IMR-90 (cell line): ENCODE results near the gene ITPR2. TPM values are rescaled to one million over a fixed set of nuclear protein-coding genes. Genes with fewer than 3 reads are reported as not detected.

Experiments used
- ATAC-seq: fragments of 200-7000 bp; cut with Tn5 transposase; 2 replicates; pipeline ENCODE4 v1.9.1; 2020; ENCODE audit warnings: low read depth, mild to moderate bottlenecking, moderate library complexity
- BruUV-seq: library from RNA; stranded (reverse); fragments of 400-500 nt; replicated peaks from 2 replicates; lab custom pipeline; 2021; lab: Mats Ljungman, UMichigan
- CTCF ChIA-PET: fragments of 300-600 bp; formaldehyde crosslinking; extraction: SDS; loops from one replicate; lab custom pipeline; 2021; ENCODE audit warnings: antibody characterized with exemption; lab: Yijun Ruan, JAX
- POLR2A ChIA-PET: fragments of 300-600 bp; sonication (Branson Sonifier 250); formaldehyde crosslinking; loops from one replicate; lab custom pipeline; 2022; ENCODE audit warnings: antibody characterized with exemption; ENCODE audit not compliant: unreplicated experiment; lab: Charles Lee
- DNase-seq: peaks from one replicate; pipeline ENCODE4 v3.0.0; 2013
- H2AFZ ChIP-seq: replicated peaks from 2 replicates; pipeline ENCODE3; 2013; ENCODE audit warnings: low read length, mild to moderate bottlenecking; ENCODE audit not compliant: poor library complexity
- H2AK5ac ChIP-seq: 2 replicates; pipeline ENCODE4 v1.6.1; 2013; ENCODE audit warnings: low read depth, low read length, inconsistent platforms
- H2AK9ac ChIP-seq: replicated peaks from 2 replicates; pipeline ENCODE3; 2013; ENCODE audit warnings: mild to moderate bottlenecking, low read depth, low read length, moderate library complexity; ENCODE audit not compliant: poor library complexity
- H2BK120ac ChIP-seq: 2 replicates; pipeline ENCODE4 v1.6.1; 2013; ENCODE audit warnings: low read depth, low read length, inconsistent platforms
- H2BK15ac ChIP-seq: 3 replicates; pipeline ENCODE4 v1.6.1; 2013; ENCODE audit warnings: low read depth, low read length, inconsistent platforms
- H2BK20ac ChIP-seq: 2 replicates; pipeline ENCODE4 v1.6.1; 2013; ENCODE audit warnings: low read depth, mild to moderate bottlenecking, inconsistent platforms, low read length, moderate library complexity
- H2BK5ac ChIP-seq: 2 replicates; pipeline ENCODE4 v1.6.1; 2013; ENCODE audit warnings: mild to moderate bottlenecking, low read depth, low read length, inconsistent platforms; ENCODE audit not compliant: poor library complexity, severe bottlenecking
- H3K14ac ChIP-seq: replicated peaks from 2 replicates; pipeline ENCODE4 v1.6.1; 2013; ENCODE audit warnings: low read depth, low read length, inconsistent platforms
- H3K18ac ChIP-seq: 2 replicates; pipeline ENCODE4 v1.6.1; 2013; ENCODE audit warnings: low read depth, low read length, control low read depth
- H3K23ac ChIP-seq: 2 replicates; pipeline ENCODE4 v1.6.1; 2013; ENCODE audit warnings: low read depth, low read length, inconsistent platforms
- H3K27ac ChIP-seq: 2 replicates; pipeline ENCODE4 v1.5.1; 2013; ENCODE audit warnings: mild to moderate bottlenecking, control low read depth, low read length; ENCODE audit not compliant: insufficient read depth
- H3K27me3 ChIP-seq: 2 replicates; pipeline ENCODE4 v1.6.1; 2013; ENCODE audit warnings: low read length; ENCODE audit not compliant: control insufficient read depth, insufficient read depth
- H3K36me3 ChIP-seq: 2 replicates; pipeline ENCODE4 v1.6.1; 2013; ENCODE audit warnings: low read length, mixed read lengths; ENCODE audit not compliant: control insufficient read depth, insufficient read depth
- H3K4ac ChIP-seq: 2 replicates; pipeline ENCODE4 v1.6.1; 2013; ENCODE audit warnings: low read depth, low read length, inconsistent platforms
- H3K4me1 ChIP-seq: 2 replicates; pipeline ENCODE4 v1.6.1; 2013; ENCODE audit warnings: low read length, mixed read lengths; ENCODE audit not compliant: control insufficient read depth, insufficient read depth
- H3K4me2 ChIP-seq: 2 replicates; pipeline ENCODE4 v1.6.1; 2013; ENCODE audit warnings: low read depth, mild to moderate bottlenecking, control low read depth, low read length, moderate library complexity
- H3K4me3 ChIP-seq: 2 replicates; pipeline ENCODE4 v1.5.1; 2013; ENCODE audit warnings: low read depth, mild to moderate bottlenecking, control low read depth, low read length, moderate library complexity; ENCODE audit not compliant: insufficient read depth
- H3K56ac ChIP-seq: 2 replicates; pipeline ENCODE4 v1.6.1; 2013; ENCODE audit warnings: low read length, inconsistent platforms; ENCODE audit not compliant: insufficient read depth; ENCODE audit errors: extremely low read depth
- H3K79me1 ChIP-seq, 2 experiments: 2 replicates each; pipeline ENCODE4 v1.6.1; 2013; ENCODE audit warnings: low read length in 2 of 2, inconsistent platforms in 1 of 2, low read depth in 1 of 2
- H3K9ac ChIP-seq: 2 replicates; pipeline ENCODE4 v1.6.1; 2013; ENCODE audit warnings: low read depth, low read length, control low read depth
- H3K9me1 ChIP-seq: 2 replicates; pipeline ENCODE4 v1.6.1; 2013; ENCODE audit warnings: low read length, inconsistent platforms; ENCODE audit not compliant: insufficient read depth
- H3K9me3 ChIP-seq: 2 replicates; pipeline ENCODE4 v1.6.1; 2013; ENCODE audit warnings: low read length; ENCODE audit not compliant: control insufficient read depth, insufficient read depth
- H4K20me1 ChIP-seq: 2 replicates; pipeline ENCODE4 v1.6.1; 2013; ENCODE audit warnings: low read length, inconsistent platforms; ENCODE audit not compliant: insufficient read depth
- H4K5ac ChIP-seq: 2 replicates; pipeline ENCODE4 v1.6.1; 2013; ENCODE audit warnings: mild to moderate bottlenecking, low read depth, low read length, control low read depth
- H4K8ac ChIP-seq, 2 experiments: 2 replicates each; pipeline ENCODE4 v1.6.1; 2013; ENCODE audit warnings: low read depth in 2 of 2, low read length in 2 of 2, control low read depth in 1 of 2, inconsistent platforms in 1 of 2
- H4K91ac ChIP-seq: 2 replicates; pipeline ENCODE4 v1.6.1; 2013; ENCODE audit warnings: low read depth, low read length, inconsistent platforms; ENCODE audit not compliant: insufficient read depth
- BHLHE40 ChIP-seq: fragments of 150-350 bp; IDR thresholded peaks from 2 replicates; pipeline ENCODE4 v1.6.1; 2016; ENCODE audit warnings: mild to moderate bottlenecking, low read depth, low read length
- CHD1 ChIP-seq: IDR thresholded peaks from 2 replicates; pipeline ENCODE4 v1.6.1; 2012; ENCODE audit warnings: low read depth, low read length, improper control_type of control experiment
- FOS ChIP-seq: fragments of 150-350 bp; IDR thresholded peaks from 2 replicates; pipeline ENCODE4 v1.6.1; 2016; ENCODE audit warnings: low read depth, low read length
- MAZ ChIP-seq: IDR thresholded peaks from 2 replicates; pipeline ENCODE4 v1.6.1; 2012; ENCODE audit warnings: low read depth, mild to moderate bottlenecking, low read length, improper control_type of control experiment, moderate library complexity, borderline replicate concordance
- NFE2L2 ChIP-seq: fragments of 150-350 bp; IDR thresholded peaks from 2 replicates; pipeline ENCODE4 v1.6.1; 2016; ENCODE audit warnings: low read depth, mild to moderate bottlenecking, low read length
- RCOR1 ChIP-seq: IDR thresholded peaks from 2 replicates; pipeline ENCODE4 v1.6.1; 2012; ENCODE audit warnings: mild to moderate bottlenecking, low read length, improper control_type of control experiment; ENCODE audit not compliant: insufficient replicate concordance
- RFX5 ChIP-seq: IDR thresholded peaks from 2 replicates; pipeline ENCODE4 v1.8.0; 2012; ENCODE audit warnings: low read depth, mild to moderate bottlenecking, low read length, moderate library complexity
- SMC3 ChIP-seq: fragments of 150-350 bp; IDR thresholded peaks from 2 replicates; pipeline ENCODE4 v1.6.1; 2016; ENCODE audit warnings: low read depth, mild to moderate bottlenecking, antibody characterized with exemption, low read length, moderate library complexity
- WGBS, 2 experiments: methylation state at CpG; one replicate each; pipeline versions ENCODE4 v1.1.5 to v1.1.7; 2013; ENCODE audit warnings: missing lambda C conversion rate in 2 of 2; ENCODE audit not compliant: insufficient read length in 1 of 2; ENCODE audit errors: extremely low coverage in 2 of 2; 5-methylcytosine and 5-hydroxymethylcytosine counted together
- dilution Hi-C: fragments of 300-500 bp; cut with HindIII; formaldehyde crosslinking; loops from one replicate; pipeline ENCODE4 v1.14.3; 2018; ENCODE audit warnings: low sequenced_read_pairs; ENCODE audit not compliant: unreplicated experiment
- in situ Hi-C: fragments of 300-500 bp; cut with MboI; formaldehyde crosslinking; loops from 3 replicates; pipeline ENCODE4 v1.14.3; 2019; ENCODE audit warnings: low sequenced_read_pairs, inconsistent platforms, mixed read lengths
- intact Hi-C: fragments of 100-400 bp; cut with micrococcal nuclease; formaldehyde crosslinking; loops from 2 replicates; pipeline ENCODE4 v1.10.0; 2022
- polyA plus RNA-seq, 3 experiments: library from polyadenylated mRNA; depleted of rRNA; stranded (reverse); fragments of >200 nt; gene quantifications; 2 replicates each; pipeline ENCODE4 v1.2.3, GENCODE V29; 2012; ENCODE audit warnings: low replicate concordance in 1 of 3
- total RNA-seq: library from RNA; depleted of rRNA; stranded (reverse); fragments of >200 nt; gene quantifications from 2 replicates; pipeline ENCODE4 v1.2.3, GENCODE V29; 2012

The ITPR2 gene
- total and polyA plus RNA-seq, 2 of the 4 experiments (the other 2 are of a cell fraction): 1.2 to 9.0 TPM

DNA sequence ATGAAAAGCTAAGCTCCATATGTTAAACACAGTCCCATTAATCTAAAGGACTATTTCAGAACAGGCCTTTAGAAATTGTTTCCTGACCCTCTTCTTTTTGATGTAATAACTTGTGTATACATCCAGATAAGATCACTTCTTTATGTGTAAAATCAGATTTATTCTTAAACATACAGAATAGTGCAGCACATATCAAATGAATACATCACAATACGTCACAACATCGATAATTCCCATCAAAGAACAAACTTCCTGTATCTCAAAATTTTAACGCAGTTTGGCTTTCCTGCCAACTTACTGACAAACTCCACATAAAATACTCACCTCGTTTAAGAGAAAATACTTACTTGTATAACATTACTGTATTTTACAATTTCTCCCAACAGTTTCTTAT, 108.7 kb downstream of the ITPR2 start:
- no peaks in the 10 kb centered on the region for H3K79me1 ChIP-seq
- peaks cover 4% of the 10 kb centered on the region for H3K4me1 ChIP-seq
- H3K18ac ChIP-seq: peak overlapping the region; percentile 75; the same call in 1 of the 2 replicates
- H3K27ac ChIP-seq: no peak overlapping the region
- POLR2A ChIA-PET: no interaction called here
- H4K20me1 ChIP-seq: no peaks in the 10 kb centered on the region
- peak overlapping the region; percentile 92 for H3K4me2 ChIP-seq
- H4K8ac ChIP-seq: no peak overlapping the region; a peak in 1 of 4 replicates
- DNase-seq: no peak
- H3K36me3 ChIP-seq: no peaks in the 10 kb centered on the region
- H2BK20ac ChIP-seq: no peak overlapping the region
- no peak overlapping the region for H2AK9ac ChIP-seq
- H3K9ac ChIP-seq: no peak overlapping the region
- no peak overlapping the region for H2AK5ac ChIP-seq
- ATAC-seq: 0 out of 2 replicates have a peak, but pooled peaks have one; percentile 12
- no peak overlapping the region for H2BK120ac ChIP-seq
- TF ChIP-seq SMC3 (no peak), CHD1 (no peak), RFX5 (no peak), BHLHE40 (no peak), RCOR1 (no peak), NFE2L2 (no peak), FOS (no peak), MAZ (no peak)
- BruUV-seq: no TSS peak
- no peak overlapping the region for H2BK15ac ChIP-seq
- no peak overlapping the region for H3K4ac ChIP-seq
- H3K9me3 ChIP-seq: no peaks in the 10 kb centered on the region
- peak overlapping the region; percentile 68; the same call in 1 of the 2 replicates for H4K5ac ChIP-seq
- in situ Hi-C loops (no loop called here), dilution Hi-C loops (no loop called here), intact Hi-C loops (loop anchor here (5.0 kb wide), 2 partner anchors 58 to 163 kb away; no protein-coding TSS in a partner anchor)
- H2BK5ac ChIP-seq: no peak overlapping the region
- WGBS, 2 experiments: 17% methylated on average over 1 of the region's 4 CpGs; no CpG with 5 or more reads in 1 of the 2 experiments
- H2AFZ ChIP-seq: no peak overlapping the region
- H3K9me1 ChIP-seq: peaks cover 3% of the 10 kb centered on the region; the same call in 1 of the 2 replicates
- H3K27me3 ChIP-seq: no peaks in the 10 kb centered on the region
- no peak overlapping the region for H4K91ac ChIP-seq
- H3K23ac ChIP-seq: no peak overlapping the region
- H3K56ac ChIP-seq: no peak overlapping the region
- H3K14ac ChIP-seq: no peak overlapping the region; the same call in 1 of the 2 replicates
- H3K4me3 ChIP-seq: peak overlapping the region; percentile 9; the same call in 1 of the 2 replicates
- CTCF ChIA-PET: interaction anchor here (1.5 kb wide), 1 partner anchor 33 kb away, joined by 3 read pairs; no protein-coding TSS in a partner anchor
